Breast epithelium (tissue), 4 donors: Measurements from ENCODE around the gene HSPA12A. TPM values are rescaled to one million over a fixed set of nuclear protein-coding genes. Genes with fewer than 3 reads are reported as not detected.

Source experiments
- DNase-seq, 2 donors: peaks; one replicate each; pipeline ENCODE4 v3.0.0-alpha.2; 2019; ENCODE audit warnings: low spot score in 2 of 2
- H3K27ac ChIP-seq, 2 donors: fragments of 200-600 bp; sonication (generic) in 1 of 2; one replicate each; pipeline ENCODE4 v1.5.1; 2016 to 2019; ENCODE audit warnings: mild to moderate bottlenecking in 1 of 2
- H3K27me3 ChIP-seq, 2 donors: fragments of 200-600 bp; sonication (generic) in 1 of 2; one replicate each; pipeline versions ENCODE4 v1.5.1 to v1.6.0; 2017 to 2019; ENCODE audit warnings: control low read depth in 1 of 2, mild to moderate bottlenecking in 1 of 2
- H3K36me3 ChIP-seq: fragments of 200-600 bp; one replicate; pipeline ENCODE4 v1.5.1; 2019
- H3K4me1 ChIP-seq, 2 donors: fragments of 200-600 bp; sonication (generic); one replicate each; pipeline ENCODE4 v1.5.1; 2016 to 2019; ENCODE audit warnings: control low read depth in 1 of 2
- H3K4me3 ChIP-seq, 3 donors: fragments of 200-600 bp; sonication (generic); 1 replicate in 2 of 3; 2 replicates in 1 of 3; pipeline ENCODE4 v1.5.1; 2016 to 2019; ENCODE audit warnings: mild to moderate bottlenecking in 3 of 3, moderate library complexity in 2 of 3
- H3K9me3 ChIP-seq, 2 donors: fragments of 200-600 bp; sonication (generic) in 1 of 2; one replicate each; pipeline ENCODE4 v1.5.1; 2016 to 2019; ENCODE audit warnings: control low read depth in 1 of 2
- POLR2A ChIP-seq: fragments of 450-650 bp; IDR thresholded peaks from one replicate; pipeline ENCODE4 v1.6.1; 2016; ENCODE audit warnings: antibody characterized with exemption, mild to moderate bottlenecking, moderate library complexity
- POLR2AphosphoS5 ChIP-seq, 3 donors: sonication (generic); formaldehyde crosslinking; IDR thresholded peaks; one replicate each; pipeline ENCODE4 v1.6.1; 2017; ENCODE audit warnings: antibody characterized with exemption in 3 of 3
- intact Hi-C: fragments of 100-400 bp; cut with DNase I; formaldehyde crosslinking; loops from one replicate; pipeline ENCODE4 v1.15.1; 2023; ENCODE audit warnings: low total_unique reads
- total RNA-seq, 3 donors: library from RNA; depleted of rRNA; stranded (reverse); fragments of >200 nt; gene quantifications; one replicate each; pipeline ENCODE4 v1.1.0, GENCODE V29; 2016
- TF ChIP-seq, protein P1 (sequence below), 3 donors: fragments of 450-650 bp; IDR thresholded peaks; one replicate each; pipeline ENCODE4 v1.5.1; 2016 to 2017; ENCODE audit warnings: antibody characterized with exemption in 3 of 3, mild to moderate bottlenecking in 3 of 3, moderate library complexity in 3 of 3

Gene HSPA12A
- total RNA-seq, 3 donors from 2014 or later, result 13.2 to 23.6 (median 14.2) TPM

DNA sequence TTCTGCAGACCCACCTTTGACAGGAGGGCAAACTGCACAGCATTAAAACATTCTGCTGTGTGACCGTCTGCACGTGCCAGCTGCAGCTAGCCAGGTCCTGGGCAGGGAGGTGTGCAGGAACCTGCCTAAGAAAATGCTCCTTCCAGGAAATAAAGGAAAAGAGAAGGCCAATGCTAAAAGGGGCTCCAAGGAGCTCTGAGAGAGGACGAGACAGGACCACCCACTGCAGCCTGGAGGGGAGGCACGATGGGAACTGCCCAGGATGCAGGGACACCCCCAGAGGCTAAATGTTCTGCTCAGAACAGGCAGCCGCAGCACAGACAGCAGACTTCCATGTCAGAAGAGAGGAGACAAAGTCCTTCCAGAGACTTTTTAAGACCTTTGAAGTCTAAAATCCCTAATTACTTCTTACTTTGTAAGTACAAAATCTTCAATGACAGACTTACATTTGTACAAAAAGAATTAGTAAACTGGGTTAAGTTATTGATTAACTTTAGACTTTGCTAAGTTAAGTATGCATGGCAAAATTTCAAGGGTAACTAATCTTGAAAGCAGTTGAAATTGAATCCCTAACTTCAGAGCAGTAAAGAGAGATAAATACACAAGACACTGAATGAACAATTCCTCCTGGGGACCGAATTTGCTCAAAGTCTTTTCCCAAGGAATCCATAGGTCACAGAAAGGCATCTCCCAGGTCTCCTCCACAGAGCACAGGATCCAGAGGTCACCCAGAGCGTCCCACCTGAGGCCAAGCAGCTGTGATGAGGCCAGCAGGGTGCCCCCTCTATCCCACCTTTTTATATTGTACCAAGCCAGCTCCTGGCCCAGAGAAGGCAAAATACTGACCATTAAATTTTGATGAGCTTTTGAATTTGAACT, 21.5 kb downstream of the HSPA12A start:
- no peak overlapping the region for H3K4me3 ChIP-seq
- no peaks in the 10 kb centered on the region for H3K27me3 ChIP-seq
- no peak for DNase-seq
- no peaks in the 10 kb centered on the region for H3K36me3 ChIP-seq
- intact Hi-C loops, result no loop called here
- H3K27ac ChIP-seq, result no peak overlapping the region
- TF ChIP-seq, protein P1, sequence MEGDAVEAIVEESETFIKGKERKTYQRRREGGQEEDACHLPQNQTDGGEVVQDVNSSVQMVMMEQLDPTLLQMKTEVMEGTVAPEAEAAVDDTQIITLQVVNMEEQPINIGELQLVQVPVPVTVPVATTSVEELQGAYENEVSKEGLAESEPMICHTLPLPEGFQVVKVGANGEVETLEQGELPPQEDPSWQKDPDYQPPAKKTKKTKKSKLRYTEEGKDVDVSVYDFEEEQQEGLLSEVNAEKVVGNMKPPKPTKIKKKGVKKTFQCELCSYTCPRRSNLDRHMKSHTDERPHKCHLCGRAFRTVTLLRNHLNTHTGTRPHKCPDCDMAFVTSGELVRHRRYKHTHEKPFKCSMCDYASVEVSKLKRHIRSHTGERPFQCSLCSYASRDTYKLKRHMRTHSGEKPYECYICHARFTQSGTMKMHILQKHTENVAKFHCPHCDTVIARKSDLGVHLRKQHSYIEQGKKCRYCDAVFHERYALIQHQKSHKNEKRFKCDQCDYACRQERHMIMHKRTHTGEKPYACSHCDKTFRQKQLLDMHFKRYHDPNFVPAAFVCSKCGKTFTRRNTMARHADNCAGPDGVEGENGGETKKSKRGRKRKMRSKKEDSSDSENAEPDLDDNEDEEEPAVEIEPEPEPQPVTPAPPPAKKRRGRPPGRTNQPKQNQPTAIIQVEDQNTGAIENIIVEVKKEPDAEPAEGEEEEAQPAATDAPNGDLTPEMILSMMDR (IDR thresholded peaks at IDR 0.05), result no peak
- TF ChIP-seq POLR2A (no peak), POLR2AphosphoS5 (IDR thresholded peaks at IDR 0.05) (no peak)
- no peaks in the 10 kb centered on the region for H3K4me1 ChIP-seq
- no peaks in the 10 kb centered on the region for H3K9me3 ChIP-seq

DNA sequence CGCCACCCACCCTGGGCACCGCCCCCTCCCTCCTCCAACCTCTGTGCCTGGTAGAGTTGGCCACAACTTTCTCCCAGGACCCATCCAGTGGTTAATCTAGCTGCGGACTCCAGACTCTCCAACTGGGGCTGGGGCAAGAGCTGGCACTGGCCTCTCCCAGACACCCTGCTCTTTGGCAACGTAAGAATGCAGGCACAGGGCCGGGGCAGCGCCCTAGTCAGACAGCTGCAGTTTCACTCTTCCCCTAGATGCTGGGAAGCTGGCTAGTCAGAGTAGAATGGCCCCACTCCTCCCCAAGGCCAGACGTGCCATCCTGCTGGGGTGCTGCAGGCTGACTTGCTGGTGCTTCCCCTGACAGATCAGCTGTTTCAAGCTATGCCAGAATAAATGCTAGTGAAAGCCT, 22.1 kb downstream of the HSPA12A start:
- intact Hi-C loops, result no loop called here
- no peak for DNase-seq
- Histone ChIP-seq H3K36me3 (no peaks in the 10 kb centered on the region), H3K4me3 (no peak overlapping the region), H3K4me1 (no peaks in the 10 kb centered on the region), H3K27ac (no peak overlapping the region), H3K9me3 (no peaks in the 10 kb centered on the region), H3K27me3 (no peaks in the 10 kb centered on the region)
- no peak for TF ChIP-seq POLR2AphosphoS5 (IDR thresholded peaks at IDR 0.05)
- TF ChIP-seq, protein P1 (IDR thresholded peaks at IDR 0.05), result no peak
- TF ChIP-seq POLR2A, result no peak

DNA sequence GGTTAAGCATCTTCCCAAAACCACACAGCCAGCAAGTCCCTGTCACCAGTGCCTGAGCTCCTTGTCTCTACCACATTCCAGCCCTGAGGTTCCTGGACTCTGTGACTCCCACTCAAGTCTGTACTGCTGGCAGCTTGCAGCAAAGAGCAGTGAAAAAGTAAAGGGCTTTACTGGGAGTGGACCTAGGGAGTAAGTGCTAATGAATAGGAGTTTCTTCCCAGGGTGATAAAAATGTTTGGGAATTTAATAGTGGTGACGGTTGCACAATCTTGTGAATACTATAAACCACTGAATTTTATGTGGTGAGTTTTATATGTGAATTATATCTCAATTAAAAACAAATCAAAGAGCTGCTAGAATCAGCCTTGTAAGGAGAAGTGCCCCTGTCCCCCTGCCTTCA, 22.6 kb downstream of the HSPA12A start:
- no peak overlapping the region for H3K4me3 ChIP-seq
- H3K27me3 ChIP-seq, result no peaks in the 10 kb centered on the region
- DNase-seq, result no peak
- H3K4me1 ChIP-seq, result no peaks in the 10 kb centered on the region
- TF ChIP-seq POLR2AphosphoS5 (IDR thresholded peaks at IDR 0.05), result no peak
- TF ChIP-seq POLR2A, result no peak
- TF ChIP-seq, protein P1 (IDR thresholded peaks at IDR 0.05), result no peak
- intact Hi-C loops, result no loop called here
- no peak overlapping the region for H3K27ac ChIP-seq
- no peaks in the 10 kb centered on the region for H3K9me3 ChIP-seq
- no peaks in the 10 kb centered on the region for H3K36me3 ChIP-seq

DNA sequence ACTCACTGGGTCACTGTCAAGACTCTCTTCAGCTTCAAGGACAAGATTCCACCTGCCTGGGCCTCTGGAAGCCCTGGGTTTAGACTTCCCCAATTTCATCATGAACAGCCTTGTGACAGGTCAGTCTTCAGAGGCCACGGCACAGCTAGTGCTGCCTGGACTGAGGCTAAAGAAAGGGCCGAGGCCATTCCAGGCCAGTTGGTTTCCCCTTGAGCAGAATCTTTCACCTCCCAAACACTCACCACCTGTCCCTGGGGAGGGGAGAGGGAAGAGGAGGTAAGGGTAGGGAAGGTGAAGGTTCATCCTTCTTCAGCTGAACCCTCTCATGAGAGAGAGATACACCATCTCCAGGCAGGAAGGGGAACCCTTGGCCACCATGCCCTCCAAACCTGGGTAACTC, 24.3 kb downstream of the HSPA12A start:
- intact Hi-C loops, result no loop called here
- H3K27me3 ChIP-seq, result no peaks in the 10 kb centered on the region
- no peak for DNase-seq

DNA sequence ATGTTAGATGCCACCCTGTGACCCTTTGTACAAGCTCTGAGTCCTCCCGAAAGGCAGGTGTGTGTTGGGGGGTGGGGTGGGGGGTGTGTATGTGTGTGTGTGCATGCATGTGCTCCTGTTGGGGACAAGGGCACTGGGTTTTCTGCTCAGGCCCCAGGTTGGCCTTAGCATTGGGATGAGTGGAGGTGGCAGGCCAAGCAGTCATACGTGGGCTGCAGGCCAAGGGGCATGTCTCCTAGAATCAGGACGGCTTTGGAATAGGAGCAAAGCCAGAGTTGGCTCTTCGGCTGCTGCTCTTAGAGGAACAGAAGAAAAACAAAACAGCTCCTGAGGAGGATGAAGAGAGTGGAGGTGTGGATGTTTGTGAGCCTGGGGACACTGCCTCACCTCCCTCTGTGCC, 26.0 kb downstream of the HSPA12A start:
- Histone ChIP-seq H3K27ac (no peak overlapping the region), H3K36me3 (no peaks in the 10 kb centered on the region), H3K9me3 (no peaks in the 10 kb centered on the region), H3K27me3 (no peaks in the 10 kb centered on the region), H3K4me3 (no peak overlapping the region), H3K4me1 (no peaks in the 10 kb centered on the region)
- TF ChIP-seq POLR2A (no peak), POLR2AphosphoS5 (IDR thresholded peaks at IDR 0.05) (no peak)
- TF ChIP-seq, protein P1 (IDR thresholded peaks at IDR 0.05), result no peak
- no peak for DNase-seq
- intact Hi-C loops, result no loop called here

More for the DNA sequence above, 24.3 kb downstream of the HSPA12A start:
- Histone ChIP-seq H3K4me1 (no peaks in the 10 kb centered on the region), H3K4me3 (no peak overlapping the region), H3K36me3 (no peaks in the 10 kb centered on the region), H3K27ac (no peak overlapping the region), H3K9me3 (no peaks in the 10 kb centered on the region)
- TF ChIP-seq POLR2AphosphoS5 (IDR thresholded peaks at IDR 0.05) (no peak), POLR2A (no peak)
- TF ChIP-seq, protein P1 (IDR thresholded peaks at IDR 0.05), result no peak
